ENCODE data around the gene CEP350.

The CEP350 gene

GRCh38 chr1:180065408-180065807 lies 110.8 kb downstream of the CEP350 start:
- DNase-seq, result no peak

- DNase-seq, result no peak
These were observed 111.5 kb downstream of the CEP350 start for GRCh38 chr1:180066150-180066549.

GRCh38 chr1:180070286-180070685 lies 115.7 kb downstream of the CEP350 start:
- DNase-seq, result no peak

- no peak for DNase-seq
These were observed 117.1 kb downstream of the CEP350 start for GRCh38 chr1:180071759-180072158.

GRCh38 chr1:180080439-180080838 lies 125.8 kb downstream of the CEP350 start:
- DNase-seq, result peak; percentile 20

- no peak for DNase-seq
These were observed 126.9 kb downstream of the CEP350 start for GRCh38 chr1:180081474-180081873.

- DNase-seq, result no peak
These were observed 128.6 kb downstream of the CEP350 start for GRCh38 chr1:180083164-180083563.

- no peak for DNase-seq
These were observed 130.3 kb downstream of the CEP350 start for GRCh38 chr1:180084867-180085266.

GRCh38 chr1:180085331-180085730 lies 130.7 kb downstream of the CEP350 start:
- no peak for DNase-seq

- DNase-seq, result no peak
These were observed 138.5 kb downstream of the CEP350 start for GRCh38 chr1:180092931-180093650.

- peak; percentile 87 for DNase-seq
These were observed 140.2 kb downstream of the CEP350 start for GRCh38 chr1:180094705-180095295.

GRCh38 chr1:180096584-180097325 lies 142.1 kb downstream of the CEP350 start:
- no peak for DNase-seq

- no peak for DNase-seq
These were observed 142.7 kb downstream of the CEP350 start for GRCh38 chr1:180097326-180097605.

GRCh38 chr1:180101411-180101810 lies 146.8 kb downstream of the CEP350 start:
- no peak for DNase-seq

- DNase-seq, result no peak
These were observed 149.2 kb downstream of the CEP350 start for GRCh38 chr1:180103819-180104218.

- DNase-seq, result no peak
These were observed 157.5 kb downstream of the CEP350 start for GRCh38 chr1:180112091-180112490.

GRCh38 chr1:180112984-180113647 lies 158.5 kb downstream of the CEP350 start:
- DNase-seq, result no peak

GRCh38 chr1:180114396-180114945 lies 159.9 kb downstream of the CEP350 start:
- DNase-seq, result no peak

- no peak for DNase-seq
These were observed 162.6 kb downstream of the CEP350 start for GRCh38 chr1:180116964-180117763.

GRCh38 chr1:180117764-180118116 lies 163.1 kb downstream of the CEP350 start:
- DNase-seq, result no peak

- no peak for DNase-seq
These were observed 165.2 kb downstream of the CEP350 start for GRCh38 chr1:180119837-180120236.

- no peak for DNase-seq
These were observed 168.9 kb downstream of the CEP350 start for GRCh38 chr1:180123463-180123936.

GRCh38 chr1:180130651-180131050 lies 176.0 kb downstream of the CEP350 start:
- no peak for DNase-seq
